OCI-LY3 (cell line): ENCODE data around the gene FAM53B.

Source experiments
- H2AFZ ChIP-seq: fragments of 200-600, 300-600 bp; shearing (Covaris generic); 2 replicates; pipeline ENCODE4 v1.6.0; 2014; ENCODE audit warnings: antibody characterized with exemption, low read depth, low read length
- H3K27ac ChIP-seq: fragments of 200-600, 300-600 bp; sonication (generic); 2 replicates; pipeline ENCODE4 v1.5.1; 2014; ENCODE audit warnings: mild to moderate bottlenecking, low read length, moderate library complexity, mixed read lengths
- H3K27me3 ChIP-seq: fragments of 200-600, 300-600 bp; sonication (generic); 2 replicates; pipeline ENCODE4 v1.6.1; 2014; ENCODE audit warnings: low read depth, low read length, mixed read lengths
- H3K36me3 ChIP-seq: fragments of 200-600, 300-600 bp; sonication (generic); replicated peaks from 2 replicates; pipeline ENCODE3; 2014; ENCODE audit warnings: low read depth, low read length, mixed read lengths
- H3K4me1 ChIP-seq: fragments of 300-600, 200-600 bp; sonication (generic); 2 replicates; pipeline ENCODE4 v1.6.1; 2014; ENCODE audit warnings: low read length, mixed read lengths
- H3K4me2 ChIP-seq: fragments of 200-600, 300-600 bp; sonication (generic); 2 replicates; pipeline ENCODE4 v1.6.1; 2014; ENCODE audit warnings: low read length, mixed read lengths
- H3K4me3 ChIP-seq: fragments of 300-600, 200-600 bp; sonication (generic); 2 replicates; pipeline ENCODE4 v1.5.1; 2014; ENCODE audit warnings: antibody characterized with exemption, mild to moderate bottlenecking, low read length, moderate library complexity
- H3K79me2 ChIP-seq: fragments of 300-600, 200-600 bp; shearing (Covaris generic); 2 replicates; pipeline ENCODE4 v1.6.1; 2014; ENCODE audit warnings: mild to moderate bottlenecking, low read length, mixed read lengths
- H3K9ac ChIP-seq: fragments of 300-600, 200-600 bp; shearing (Covaris generic); 2 replicates; pipeline ENCODE4 v1.6.0; 2014; ENCODE audit warnings: mild to moderate bottlenecking, low read length, moderate library complexity
- H3K9me3 ChIP-seq: fragments of 200-600, 300-600 bp; shearing (Covaris generic); 2 replicates; pipeline ENCODE4 v1.6.1; 2014; ENCODE audit warnings: low read length, mixed read lengths; ENCODE audit not compliant: insufficient read depth
- H4K20me1 ChIP-seq: fragments of 200-600, 300-600 bp; sonication (generic); 2 replicates; pipeline ENCODE4 v1.6.1; 2016; ENCODE audit warnings: low read length, mixed read lengths; ENCODE audit not compliant: insufficient read depth
- CTCF ChIP-seq: fragments of 200-600, 300-600 bp; sonication (generic); IDR thresholded peaks from 2 replicates; pipeline ENCODE4 v1.5.1; 2014; ENCODE audit warnings: antibody characterized with exemption, low read length, low read depth
- EZH2phosphoT487 ChIP-seq: fragments of 200-600 bp; shearing (Covaris generic); IDR thresholded peaks from 2 replicates; pipeline ENCODE4 v1.6.1; 2018; ENCODE audit warnings: antibody characterized with exemption, mixed run types, low read depth

FAM53B gene

GRCh38 chr10:124642088-124642710, 102.0 kb downstream of the FAM53B start:
- Histone ChIP-seq H2AFZ (no peak overlapping the region), H3K9me3 (no peaks in the 10 kb centered on the region), H3K36me3 (peaks cover 3% of the 10 kb centered on the region), H3K4me2 (no peak overlapping the region), H3K27me3 (no peaks in the 10 kb centered on the region), H3K4me1 (peaks cover 42% of the 10 kb centered on the region), H3K9ac (no peak overlapping the region), H4K20me1 (peaks cover 64% of the 10 kb centered on the region), H3K79me2 (peaks cover 20% of the 10 kb centered on the region), H3K4me3 (no peak overlapping the region), H3K27ac (no peak overlapping the region)
- TF ChIP-seq CTCF: no peak
- TF ChIP-seq EZH2phosphoT487: no peak

- no peaks in the 10 kb centered on the region for H3K27me3 ChIP-seq
- H3K9me3 ChIP-seq: no peaks in the 10 kb centered on the region
- peaks cover 3% of the 10 kb centered on the region for H3K36me3 ChIP-seq
- no peak overlapping the region for H3K9ac ChIP-seq
- H3K4me3 ChIP-seq: no peak overlapping the region
- no peak overlapping the region for H3K27ac ChIP-seq
- no peak for TF ChIP-seq EZH2phosphoT487
- no peak for TF ChIP-seq CTCF
- H3K4me2 ChIP-seq: 0 out of 2 replicates have a peak overlapping the region, but pooled peaks have one; percentile 12
- H3K79me2 ChIP-seq: peaks cover 21% of the 10 kb centered on the region
- H3K4me1 ChIP-seq: peaks cover 49% of the 10 kb centered on the region
- H4K20me1 ChIP-seq: peaks cover 69% of the 10 kb centered on the region
- H2AFZ ChIP-seq: no peak overlapping the region
Measured at GRCh38 chr10:124641282-124642087, 102.7 kb downstream of the FAM53B start.

GRCh38 chr10:124640538-124641231, 103.5 kb downstream of the FAM53B start:
- peaks cover 21% of the 10 kb centered on the region for H3K79me2 ChIP-seq
- no peak overlapping the region for H3K9ac ChIP-seq
- H3K4me1 ChIP-seq: peaks cover 50% of the 10 kb centered on the region
- H3K4me2 ChIP-seq: no peak overlapping the region
- peaks cover 70% of the 10 kb centered on the region for H4K20me1 ChIP-seq
- peaks cover 5% of the 10 kb centered on the region for H3K36me3 ChIP-seq
- H3K27ac ChIP-seq: no peak overlapping the region
- H2AFZ ChIP-seq: no peak overlapping the region
- no peaks in the 10 kb centered on the region for H3K9me3 ChIP-seq
- TF ChIP-seq EZH2phosphoT487 (no peak), CTCF (no peak)
- no peak overlapping the region for H3K4me3 ChIP-seq
- no peaks in the 10 kb centered on the region for H3K27me3 ChIP-seq

- H3K79me2 ChIP-seq: peaks cover 18% of the 10 kb centered on the region
- no peaks in the 10 kb centered on the region for H3K27me3 ChIP-seq
- peaks cover 43% of the 10 kb centered on the region for H3K4me1 ChIP-seq
- no peaks in the 10 kb centered on the region for H3K9me3 ChIP-seq
- H2AFZ ChIP-seq: no peak overlapping the region
- H3K36me3 ChIP-seq: peaks cover 9% of the 10 kb centered on the region
- H3K27ac ChIP-seq: no peak overlapping the region
- TF ChIP-seq EZH2phosphoT487 (no peak), CTCF (no peak)
- H3K4me2 ChIP-seq: no peak overlapping the region
- no peak overlapping the region for H3K4me3 ChIP-seq
- H3K9ac ChIP-seq: no peak overlapping the region
- peaks cover 66% of the 10 kb centered on the region for H4K20me1 ChIP-seq
Measured at GRCh38 chr10:124640056-124640455, 104.1 kb downstream of the FAM53B start.
